Hippocampal formation (tissue), 2 donors: ENCODE results near the gene ARPC5L.
"Not testable (repeated sequence)": the region's sequence is repeated elsewhere in the genome, so short reads cannot be mapped to it uniquely, and the experiment has no call there.

ENCODE experiments used
- DNase-seq, 2 donors: peaks; one replicate each; lab custom pipeline; 2025; lab: John Stamatoyannopoulos, UW

ARPC5L gene

DNA sequence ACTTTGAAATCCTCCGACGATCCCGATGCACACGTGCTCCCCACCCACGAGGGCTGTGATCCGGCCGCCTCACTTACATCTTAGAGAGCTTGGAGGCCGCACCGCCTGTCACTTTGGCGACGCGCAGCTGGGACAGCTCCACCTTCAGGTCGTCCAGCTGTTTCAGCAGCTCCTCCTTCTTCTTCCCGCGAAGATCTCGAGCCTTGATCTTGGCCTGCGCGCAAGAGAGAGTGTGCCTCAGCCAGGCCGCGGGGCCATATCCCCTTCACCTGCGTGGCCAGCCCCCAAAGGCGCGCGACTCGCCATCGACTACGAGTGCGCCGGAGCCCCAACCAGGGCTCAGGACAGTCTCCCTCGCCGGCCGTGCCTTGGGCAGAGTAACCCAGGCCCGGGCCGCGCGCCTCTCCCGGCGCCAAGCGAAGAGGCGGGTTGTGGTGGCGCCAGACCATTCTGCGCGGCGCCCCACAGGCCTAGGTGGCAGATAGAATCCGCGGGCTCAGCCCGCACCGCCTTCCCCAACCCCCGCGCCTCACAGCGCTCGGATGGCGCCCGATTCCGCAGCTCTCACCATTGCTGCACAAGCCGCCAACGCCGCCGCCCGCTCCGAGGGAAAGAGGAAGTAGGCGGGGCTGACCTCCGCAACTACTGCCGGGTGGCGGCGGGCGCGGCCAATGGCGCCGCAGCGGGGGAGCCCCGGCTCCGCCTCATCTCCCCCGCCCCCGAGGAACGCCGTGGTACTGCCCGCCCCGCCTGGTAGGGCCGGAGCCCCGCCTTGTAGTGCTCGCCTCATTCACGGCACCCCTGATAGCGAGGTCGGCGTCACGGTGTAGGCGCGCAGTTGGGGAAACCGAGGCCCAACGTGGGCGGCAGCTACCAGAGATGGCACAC, at the start of gene ARPC5L, which contains the start of gene RPL35:
TSS of gene ARPC5L (plus strand) at position 789 of the 888 bp plus-strand sequence. CDS start 7,161 bp downstream, outside the sequence.
TSS of gene RPL35 (minus strand) at position 616 of the 888 bp plus-strand sequence. CDS start at position 571, 45 bp downstream.
- DNase-seq = peak; percentile 88 to 93

DNA sequence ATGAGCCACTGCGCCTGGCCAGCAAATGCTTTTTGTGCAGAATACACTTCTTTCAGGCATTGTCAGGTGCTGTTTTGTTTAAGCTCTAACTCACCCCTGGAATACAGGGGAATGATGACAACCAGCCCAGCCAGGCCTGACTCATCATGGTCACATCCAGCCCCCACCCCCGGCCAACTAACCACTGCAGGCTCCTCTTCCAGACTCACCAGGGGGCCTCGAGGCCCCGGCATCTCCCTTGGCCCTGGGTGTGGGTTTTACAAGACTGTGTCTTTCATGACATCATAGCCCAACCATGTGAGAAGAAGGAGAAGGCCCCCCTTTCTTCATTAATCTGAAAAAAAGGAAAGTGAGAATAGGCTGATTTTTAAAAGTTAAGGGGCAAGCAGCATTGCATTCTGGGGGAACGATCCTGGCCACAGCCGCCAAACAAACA, 49.5 kb upstream of the ARPC5L start:
- DNase-seq = no peak

DNA sequence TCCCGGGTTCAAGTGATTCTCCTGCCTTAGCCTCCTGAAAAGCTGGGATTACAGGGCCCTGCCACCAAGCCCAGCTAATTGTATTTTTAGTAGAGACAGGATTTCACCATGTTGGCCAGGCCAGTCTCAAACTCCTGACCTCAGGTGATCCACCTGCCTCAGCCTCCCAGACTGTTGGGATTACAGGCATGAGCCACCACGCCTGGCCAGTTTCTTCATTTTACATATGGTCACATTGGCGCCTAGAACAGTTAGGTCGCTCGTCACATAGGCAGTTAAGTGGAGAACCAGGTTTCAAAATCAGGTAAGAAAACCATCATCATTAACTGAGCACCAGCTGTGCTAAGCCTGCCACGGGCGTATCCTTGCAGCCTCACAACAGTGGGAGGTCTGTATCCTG, 48.9 kb upstream of the ARPC5L start:
- DNase-seq = no peak

DNA sequence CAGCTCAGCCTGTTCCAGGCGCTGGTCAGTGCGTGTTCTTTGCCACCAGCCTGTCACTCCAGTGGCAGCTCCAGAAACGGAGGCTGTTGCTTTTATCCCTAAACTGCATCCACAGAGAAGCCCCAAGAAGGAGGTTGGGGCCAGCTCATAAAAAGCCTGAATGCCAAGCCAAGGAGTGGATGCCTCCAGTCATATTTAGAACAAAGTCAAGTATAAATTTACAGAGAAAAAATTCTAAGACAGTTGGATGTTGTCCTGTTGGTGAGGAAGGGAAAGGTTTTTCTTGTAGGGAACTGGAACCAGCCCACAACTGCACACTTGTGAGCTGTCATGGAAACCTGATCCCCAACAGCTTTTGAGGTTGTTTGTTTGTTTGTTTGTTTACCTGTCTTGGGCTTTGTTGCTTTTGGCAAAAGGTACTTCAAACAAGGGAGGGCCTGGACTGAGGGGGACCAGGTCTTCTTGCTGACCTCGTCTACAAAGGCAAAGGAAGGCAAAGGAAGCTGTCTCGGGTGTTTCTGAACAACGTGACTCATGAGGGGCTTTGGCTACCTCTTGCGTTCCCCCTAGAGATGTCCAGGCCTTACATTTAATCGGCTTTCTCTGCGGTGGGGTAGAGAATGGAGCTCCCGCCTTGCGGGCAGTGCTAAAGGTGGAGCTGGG, 48.3 kb upstream of the ARPC5L start:
- no peak for DNase-seq

DNA sequence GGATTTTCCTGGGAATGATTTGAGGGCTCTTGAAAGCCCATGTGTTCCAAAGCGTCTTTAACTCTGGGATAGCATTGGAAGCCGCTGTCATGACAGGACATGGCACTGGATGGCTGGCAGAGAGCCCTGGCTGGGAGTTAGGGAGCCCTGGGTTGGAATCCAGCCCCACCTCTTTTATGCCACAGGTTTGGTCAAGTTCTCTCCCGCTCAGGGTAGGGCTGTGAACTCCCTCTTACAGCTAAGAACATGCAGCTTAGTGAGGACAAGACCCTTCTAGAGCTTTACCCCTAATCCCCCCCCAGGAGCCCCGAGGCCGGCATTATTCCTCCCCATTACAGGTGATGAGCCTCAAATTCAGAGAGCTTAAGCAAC, 47.8 kb upstream of the ARPC5L start:
- DNase-seq = no peak

DNA sequence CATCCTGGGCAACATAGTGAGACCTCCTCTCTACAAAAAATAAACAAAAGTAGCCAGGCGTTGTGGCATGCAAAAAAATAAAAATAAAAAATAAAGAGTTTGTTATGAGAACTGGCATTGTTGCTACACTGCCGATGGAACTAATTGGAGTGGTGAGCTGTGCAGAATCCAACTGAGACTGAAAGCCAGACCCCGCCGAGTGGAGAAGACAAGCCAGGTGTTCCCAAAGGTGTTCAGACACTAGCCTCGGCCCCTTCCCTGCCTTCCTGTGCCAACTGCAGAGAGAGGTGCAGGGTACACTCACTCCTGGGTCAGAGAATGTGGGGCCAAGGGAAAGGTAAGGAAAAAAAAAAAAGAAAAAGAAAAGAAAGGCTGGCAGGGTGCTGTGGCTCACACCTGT, 46.3 kb upstream of the ARPC5L start:
- no peak for DNase-seq

DNA sequence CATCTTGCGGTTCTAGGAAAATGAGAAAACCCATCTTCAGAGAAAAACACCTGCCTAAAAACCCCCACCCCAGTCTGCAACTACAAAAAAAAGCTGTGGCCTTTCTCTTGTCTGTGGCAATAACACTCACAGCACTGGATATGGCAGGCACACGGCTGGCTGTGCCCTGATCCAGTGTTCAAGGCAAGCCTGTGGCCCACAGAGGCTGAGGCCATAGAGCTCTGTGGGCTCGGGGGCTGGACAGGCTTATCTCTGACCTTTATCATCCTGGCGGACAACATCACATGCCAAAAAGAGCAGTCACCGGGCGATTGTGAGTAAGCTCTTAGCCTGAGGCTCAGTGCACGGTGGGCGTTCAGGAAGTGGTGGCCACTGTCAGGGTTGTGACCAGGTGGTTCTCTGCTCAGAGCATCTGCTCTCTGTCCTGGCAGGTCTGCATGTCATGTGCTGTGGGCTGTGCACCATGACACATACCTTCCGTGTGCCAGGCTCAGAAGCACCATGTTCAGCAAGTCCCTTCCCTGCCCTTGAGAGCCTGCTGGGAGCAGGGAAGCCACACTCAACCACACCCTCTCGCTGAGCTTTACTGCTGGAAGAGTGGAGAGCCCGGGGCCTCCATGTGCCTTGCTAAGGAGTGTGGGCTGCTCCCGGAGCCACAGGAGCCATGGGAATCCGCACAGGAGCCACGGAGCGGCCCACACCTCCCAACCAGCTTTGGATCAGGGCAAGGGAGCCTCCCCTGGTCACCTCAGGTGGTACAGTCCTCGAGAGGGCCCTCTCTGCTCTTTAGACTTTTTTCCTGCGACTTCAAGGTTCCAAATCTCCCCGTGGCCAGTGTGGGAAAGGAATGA, 43.3 kb upstream of the ARPC5L start:
- DNase-seq = no peak

DNA sequence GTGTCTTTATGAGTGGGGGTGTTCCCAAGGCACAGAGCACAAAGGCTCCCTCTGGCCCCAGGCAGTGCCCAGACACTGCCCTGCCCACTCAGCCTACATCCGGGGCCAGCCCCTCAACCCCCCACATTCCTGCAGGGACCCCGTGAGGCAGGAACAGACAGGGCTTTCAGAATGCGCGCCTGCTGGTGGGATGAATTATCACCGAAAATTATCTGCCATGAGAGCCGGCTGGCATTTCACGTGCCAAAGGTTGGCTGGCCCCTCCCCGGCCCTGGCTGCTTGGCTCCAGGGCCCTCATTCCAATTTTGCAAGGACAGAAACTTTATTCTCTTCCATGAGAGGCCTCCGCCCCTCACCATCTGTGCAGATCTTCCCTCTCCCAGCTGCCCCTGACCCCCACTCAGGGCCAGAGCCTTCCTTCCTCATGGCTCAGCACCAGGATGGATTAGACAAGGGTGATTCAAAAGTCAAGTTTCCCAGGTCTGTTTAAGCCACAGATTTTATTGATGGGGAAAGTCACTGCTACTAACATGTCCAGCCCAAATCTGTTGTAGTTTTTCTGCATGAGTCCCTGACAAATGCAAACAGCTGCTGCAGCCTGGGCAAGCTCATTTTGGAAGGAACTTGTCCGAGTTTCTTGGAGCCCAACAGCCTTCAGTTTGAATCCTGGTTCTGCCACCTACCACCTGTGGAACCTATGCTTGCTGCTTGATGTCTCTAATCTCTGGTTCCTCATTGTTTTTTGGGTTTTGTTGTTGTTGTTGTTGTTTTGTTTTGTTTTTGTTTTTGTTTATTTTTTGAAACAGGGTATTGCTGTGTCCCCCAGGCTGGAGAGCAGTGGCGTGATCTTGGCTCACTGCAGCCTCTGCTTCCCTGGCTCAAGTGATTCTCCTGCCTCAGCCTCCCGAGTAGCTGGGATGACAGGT, 41.0 kb upstream of the ARPC5L start:
- no peak for DNase-seq

DNA sequence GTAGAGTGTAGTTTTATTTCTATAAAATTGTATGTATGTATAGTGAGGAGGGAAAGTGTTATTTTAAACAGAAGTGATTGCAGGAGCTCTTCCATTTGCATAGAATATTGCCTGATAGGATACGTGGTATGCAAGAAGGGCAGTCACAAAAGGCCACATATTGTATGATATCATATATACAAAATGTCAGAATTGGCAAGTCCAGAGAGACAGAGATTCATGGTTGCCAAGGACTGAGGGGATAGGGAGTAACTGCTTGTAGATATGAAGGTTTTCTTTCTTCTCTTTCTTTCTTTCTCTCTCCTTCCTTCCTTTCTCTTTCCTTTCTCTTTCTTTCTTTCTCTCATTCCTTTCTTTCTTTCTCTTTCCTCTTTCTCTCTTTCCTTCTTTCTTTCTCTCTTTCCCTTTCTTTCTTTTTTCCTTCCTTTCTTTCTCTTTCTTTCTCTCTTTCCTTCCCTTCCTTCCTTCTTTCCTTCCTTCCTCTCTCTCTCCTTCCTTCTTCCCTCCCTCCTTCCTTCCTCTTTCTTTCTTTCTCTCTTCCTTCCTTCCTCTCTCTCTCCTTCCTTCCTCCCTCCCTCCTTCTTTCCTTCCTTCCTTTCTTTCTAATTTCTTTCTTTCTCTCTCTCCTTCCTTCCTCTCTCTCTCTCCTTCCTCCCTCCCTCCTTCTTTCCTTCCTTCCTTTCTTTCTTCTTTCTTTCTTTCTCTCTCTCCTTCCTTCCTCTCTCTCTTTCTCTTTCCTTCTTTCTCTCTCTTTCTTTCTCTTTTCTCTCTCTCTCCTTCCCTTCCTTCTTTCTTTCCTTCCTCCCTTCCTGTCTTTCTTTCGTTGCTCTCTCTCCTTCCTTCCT, 33.2 kb upstream of the ARPC5L start:
- no peak for DNase-seq

DNA sequence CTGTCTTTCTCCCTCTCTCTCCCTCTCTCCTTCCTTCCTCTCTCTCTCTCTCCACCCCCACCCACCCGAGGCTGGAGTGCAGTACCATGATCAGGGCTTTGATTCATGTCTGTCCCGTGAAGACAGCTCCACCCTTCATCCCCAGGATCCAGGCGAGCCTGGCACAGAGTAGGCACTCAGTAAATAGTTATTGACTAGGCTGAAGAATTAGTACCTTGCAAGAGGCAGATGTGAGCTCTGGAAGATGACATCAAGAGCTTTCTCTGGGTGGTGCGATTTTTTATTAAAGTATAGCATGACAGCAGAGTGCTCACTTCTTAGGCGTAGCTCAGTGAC, 32.6 kb upstream of the ARPC5L start:
- no peak for DNase-seq

DNA sequence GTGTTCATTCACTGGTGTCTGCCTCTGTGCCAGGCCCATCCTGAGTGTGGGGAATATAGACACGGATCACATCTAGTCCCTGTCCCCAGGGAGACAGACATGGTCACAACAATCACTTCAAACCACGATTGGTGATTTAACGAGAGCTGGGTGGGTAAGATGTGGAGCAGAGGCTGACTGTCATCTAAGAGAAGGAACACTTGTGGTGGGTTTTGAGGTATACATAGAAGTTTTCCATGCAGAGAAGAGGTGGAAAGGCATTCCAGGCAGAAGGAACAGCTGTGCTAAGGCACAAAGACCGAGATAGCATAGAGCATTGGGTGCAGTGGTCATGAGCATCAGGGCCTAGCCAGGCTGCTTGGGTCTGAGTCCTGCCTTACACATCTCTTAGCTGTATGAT, 31.3 kb upstream of the ARPC5L start:
- no peak for DNase-seq

DNA sequence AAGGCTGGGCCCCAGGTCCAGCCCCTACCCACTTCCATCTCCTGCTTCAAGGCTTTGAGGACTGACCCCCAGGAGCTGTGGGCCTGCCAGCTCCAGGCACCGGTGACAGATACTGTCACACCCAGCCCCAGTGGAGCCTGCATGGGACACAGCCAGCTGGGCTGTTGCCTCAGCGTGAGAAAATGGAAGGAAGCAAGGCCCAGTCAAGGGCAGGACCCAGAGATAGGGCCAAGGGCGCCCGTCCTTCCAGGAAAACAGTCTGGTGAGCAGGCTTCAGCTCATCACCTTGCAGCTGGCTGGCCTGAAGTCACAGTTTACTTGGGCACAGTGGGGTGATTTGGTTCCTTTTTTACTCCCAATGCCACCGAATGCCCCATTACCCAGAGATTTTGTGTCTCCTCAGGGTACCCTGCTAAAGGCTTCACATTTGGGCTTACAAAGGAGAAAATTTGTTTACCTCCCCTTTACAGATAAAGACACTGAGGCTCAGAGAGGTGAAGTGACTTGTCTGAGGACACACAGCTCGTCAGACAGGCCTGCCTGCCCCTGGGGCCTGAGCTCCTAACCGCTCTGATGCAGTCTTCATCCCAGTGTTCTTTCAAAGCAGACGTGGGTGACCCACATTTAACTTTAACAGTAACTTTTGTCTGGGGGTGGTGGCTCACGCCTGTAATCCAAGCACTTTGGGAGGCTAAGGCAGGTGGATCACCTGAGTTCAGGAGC, 30.1 kb upstream of the ARPC5L start:
- DNase-seq = no peak

DNA sequence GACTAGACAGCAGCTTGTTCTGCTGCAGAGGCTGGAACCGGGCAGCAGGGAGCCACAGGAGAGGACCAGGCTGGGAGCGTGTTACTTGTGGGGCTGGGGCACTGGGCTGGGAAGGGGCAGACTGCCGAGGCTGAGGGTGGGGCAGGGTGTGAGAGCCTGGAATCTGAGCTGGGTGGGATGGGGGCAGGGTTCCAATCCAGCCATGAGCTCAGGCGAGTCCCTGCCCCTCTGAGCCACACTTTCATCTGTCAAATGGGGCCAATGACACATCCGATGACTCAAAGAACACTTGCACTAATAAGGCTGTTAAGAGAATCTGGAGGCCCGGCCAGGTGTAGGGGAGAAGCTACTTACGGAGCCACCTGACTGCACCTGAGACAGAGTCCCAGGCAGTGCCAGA, 27.3 kb upstream of the ARPC5L start:
- DNase-seq = no peak

DNA sequence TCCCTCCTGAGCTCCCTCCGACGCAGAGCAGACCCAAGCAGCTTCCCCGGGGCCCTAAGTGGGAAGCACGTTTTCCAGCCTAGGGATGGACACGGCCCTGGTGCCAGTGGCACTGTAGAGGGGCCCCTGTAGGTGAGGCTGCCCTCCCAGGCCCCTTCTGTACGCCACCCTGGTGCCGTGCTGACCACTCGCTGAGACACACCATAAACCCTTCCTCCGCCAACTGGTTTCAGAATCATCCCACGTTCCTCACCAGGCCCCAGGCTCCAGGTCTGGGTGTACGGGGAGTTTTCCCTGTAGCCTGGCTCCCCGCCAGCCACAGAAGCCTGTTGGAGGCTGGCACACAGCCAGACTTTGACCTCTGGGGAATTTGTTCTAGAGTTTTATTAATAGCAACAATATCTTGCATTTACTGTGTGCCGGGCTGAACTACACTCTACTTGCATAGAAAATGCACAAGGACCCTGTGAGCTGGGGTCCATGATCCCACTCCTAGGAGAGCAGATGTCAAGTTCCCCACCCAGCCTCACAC, 26.8 kb upstream of the ARPC5L start:
- DNase-seq = no peak

DNA sequence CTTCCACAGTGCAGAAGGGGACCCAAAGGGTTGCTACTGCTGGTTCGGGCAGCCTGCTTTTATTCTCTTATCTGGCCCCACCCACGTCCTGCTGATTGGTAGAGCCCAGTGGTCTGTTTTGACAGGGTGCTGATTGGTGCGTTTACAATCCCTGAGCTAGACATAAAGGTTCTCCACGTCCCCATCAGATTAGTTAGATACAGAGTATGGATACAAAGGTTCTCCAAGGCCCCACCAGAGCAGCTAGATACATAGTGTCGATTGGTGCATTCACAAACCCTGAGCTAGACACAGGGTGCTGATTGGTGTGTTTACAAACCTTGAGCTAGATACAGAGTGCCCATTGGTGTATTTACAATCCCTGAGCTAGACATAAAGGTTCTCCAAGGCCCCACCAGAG, 23.8 kb upstream of the ARPC5L start:
- DNase-seq = not testable (repeated sequence)

DNA sequence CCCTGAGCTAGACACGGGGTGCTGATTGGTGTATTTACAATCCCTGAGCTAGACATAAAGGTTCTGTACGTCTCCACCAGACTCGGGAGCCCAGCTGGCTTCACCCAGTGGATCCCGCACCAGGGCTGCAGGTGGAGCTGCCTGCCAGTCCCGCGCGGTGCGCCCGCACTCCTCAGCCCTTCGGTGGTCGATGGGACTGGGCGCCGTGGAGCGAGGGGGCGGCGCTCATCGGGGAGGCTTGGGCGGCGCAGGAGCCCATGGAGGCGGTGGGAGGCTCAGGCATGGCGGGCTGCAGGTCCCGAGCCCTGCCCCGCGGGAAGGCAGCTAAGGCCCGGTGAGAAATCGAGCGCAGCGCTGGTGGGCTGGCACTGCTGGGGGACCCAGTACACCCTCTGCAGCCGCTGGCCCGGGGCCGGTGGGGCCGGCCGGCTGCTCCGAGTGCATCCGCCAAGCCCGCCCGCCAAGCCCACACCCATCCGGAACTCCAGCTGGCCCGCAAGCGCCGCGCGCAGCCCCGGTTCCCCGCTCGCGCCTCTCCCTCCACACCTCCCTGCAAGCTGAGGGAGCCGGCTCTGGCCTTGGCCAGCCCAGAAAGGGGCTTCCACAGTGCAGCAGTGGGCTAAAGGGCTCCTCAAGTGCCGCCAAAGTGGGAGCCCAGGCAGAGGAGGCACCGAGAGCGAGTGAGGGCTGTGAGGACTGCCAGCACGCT, 23.2 kb upstream of the ARPC5L start:
- not testable (repeated sequence) for DNase-seq

DNA sequence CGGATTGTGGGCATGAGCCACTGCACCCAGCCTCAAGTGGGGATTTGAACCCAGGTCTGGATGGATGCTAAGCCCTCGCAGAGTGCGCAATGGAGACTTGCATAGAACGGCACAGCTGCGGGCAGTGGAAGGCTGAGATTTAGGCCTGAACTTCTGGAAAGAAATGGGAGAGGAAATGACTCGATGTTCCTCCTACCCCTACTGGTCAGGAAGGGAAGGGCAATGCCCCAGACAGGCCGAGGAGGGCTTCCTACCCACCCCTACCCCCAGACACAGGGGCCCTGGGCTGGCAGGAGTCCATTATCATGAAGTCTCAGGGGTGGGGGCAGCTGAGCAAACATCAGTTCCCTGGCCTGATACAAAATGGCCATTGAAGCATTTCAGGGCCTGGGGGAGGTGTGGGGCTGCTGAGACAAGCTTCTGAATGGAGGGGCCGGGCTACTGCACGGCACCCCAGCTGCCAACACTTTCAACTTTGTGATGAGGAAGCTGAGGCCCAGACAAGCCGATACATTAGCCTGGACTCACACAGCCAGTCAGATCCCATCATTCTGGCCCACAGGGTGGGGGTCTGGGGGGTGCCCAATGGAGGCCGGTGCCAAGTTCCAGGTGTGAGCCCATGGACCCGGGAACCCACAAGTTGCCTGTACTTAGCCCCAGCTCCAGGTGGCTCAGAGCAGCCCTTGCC, 22.2 kb upstream of the ARPC5L start:
- no peak for DNase-seq

DNA sequence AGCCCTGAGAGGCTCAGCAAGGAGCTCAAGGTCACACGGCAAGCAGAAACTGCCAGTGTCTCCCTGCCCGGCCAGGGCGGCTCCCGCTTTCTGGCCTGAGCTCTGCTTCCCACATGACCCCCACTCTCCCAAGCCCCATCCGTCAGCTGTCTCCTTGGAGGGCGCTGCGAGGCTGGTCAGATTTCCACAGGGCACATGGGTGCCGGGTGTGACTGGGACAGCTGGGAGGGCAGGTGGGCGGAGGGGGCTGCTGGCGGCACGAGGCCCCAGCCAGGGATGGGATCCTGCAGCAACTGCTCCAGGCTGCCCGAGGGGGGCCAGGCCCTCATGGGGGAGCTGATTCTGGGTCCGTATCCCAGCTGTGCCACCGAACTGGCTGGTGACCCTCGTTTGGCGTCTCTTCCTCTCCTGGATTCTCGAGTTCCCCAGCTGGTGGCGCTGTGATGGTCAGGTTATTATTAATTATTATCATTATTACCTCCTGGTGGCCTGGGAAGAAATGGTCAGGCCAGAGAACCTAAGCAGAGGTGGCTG, 21.6 kb upstream of the ARPC5L start:
- DNase-seq = no peak
